GM06990 (cell line): ENCODE results near the gene ITIH1.

ENCODE experiments used
- DNase-seq: peaks from one replicate; pipeline ENCODE4 v3.0.0-alpha.2; 2011; ENCODE audit not compliant: insufficient read length; ENCODE audit errors: extremely low read depth
- H3K27me3 ChIP-seq: replicated peaks from 2 replicates; pipeline ENCODE4 v1.6.0; 2011; ENCODE audit warnings: low read length; ENCODE audit not compliant: control insufficient read depth, insufficient read depth
- H3K36me3 ChIP-seq: 2 replicates; pipeline ENCODE4 v1.5.1; 2011; ENCODE audit warnings: low read length; ENCODE audit not compliant: control insufficient read depth, insufficient read depth
- H3K4me3 ChIP-seq: replicated peaks from 2 replicates; pipeline ENCODE4 v1.5.1; 2011; ENCODE audit warnings: low read depth, mild to moderate bottlenecking, control low read depth, low read length
- TF ChIP-seq, protein P1 (sequence below): IDR thresholded peaks from 2 replicates; pipeline ENCODE4 v1.5.1; 2011; ENCODE audit warnings: low read length, control low read depth, mild to moderate bottlenecking, inconsistent platforms; ENCODE audit not compliant: insufficient read depth, poor library complexity, severe bottlenecking

The ITIH1 gene

DNA sequence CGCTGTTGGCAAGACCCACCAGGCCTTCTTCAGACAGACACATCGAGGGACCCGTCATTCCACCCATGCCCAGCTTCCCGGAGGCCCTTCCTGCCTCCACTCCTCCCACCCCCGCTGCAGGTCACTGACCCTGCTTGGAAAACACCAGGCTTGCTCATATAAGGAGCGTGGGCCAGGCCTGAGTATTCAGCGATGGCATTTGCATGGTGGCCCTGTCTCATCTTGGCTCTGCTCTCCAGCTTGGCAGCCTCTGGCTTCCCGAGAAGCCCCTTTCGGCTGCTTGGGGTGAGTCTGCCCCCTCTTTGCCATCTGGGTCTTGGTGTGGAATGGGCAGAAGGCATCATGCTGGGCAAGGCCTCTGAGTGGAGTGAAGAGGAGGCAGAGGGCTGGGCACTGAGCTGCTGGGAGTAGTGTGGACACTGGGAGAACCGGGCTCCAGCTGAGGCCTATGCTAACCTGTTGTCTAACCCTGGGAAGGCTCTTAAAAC lies 17.3 kb downstream of the ITIH1 start, which contains the start of gene ITIH3:
ITIH3 (plus strand) TSS at position 185 of the 488 bp plus-strand sequence; CDS start at position 193, 8 bp downstream.
- no peaks in the 10 kb centered on the region; the same call in 1 of the 2 replicates for H3K27me3 ChIP-seq
- DNase-seq: no peak
- no peak within 1 kb of the TSS for H3K4me3 ChIP-seq
- H3K36me3 ChIP-seq: no peaks in the 10 kb centered on the region
- TF ChIP-seq, protein P1, sequence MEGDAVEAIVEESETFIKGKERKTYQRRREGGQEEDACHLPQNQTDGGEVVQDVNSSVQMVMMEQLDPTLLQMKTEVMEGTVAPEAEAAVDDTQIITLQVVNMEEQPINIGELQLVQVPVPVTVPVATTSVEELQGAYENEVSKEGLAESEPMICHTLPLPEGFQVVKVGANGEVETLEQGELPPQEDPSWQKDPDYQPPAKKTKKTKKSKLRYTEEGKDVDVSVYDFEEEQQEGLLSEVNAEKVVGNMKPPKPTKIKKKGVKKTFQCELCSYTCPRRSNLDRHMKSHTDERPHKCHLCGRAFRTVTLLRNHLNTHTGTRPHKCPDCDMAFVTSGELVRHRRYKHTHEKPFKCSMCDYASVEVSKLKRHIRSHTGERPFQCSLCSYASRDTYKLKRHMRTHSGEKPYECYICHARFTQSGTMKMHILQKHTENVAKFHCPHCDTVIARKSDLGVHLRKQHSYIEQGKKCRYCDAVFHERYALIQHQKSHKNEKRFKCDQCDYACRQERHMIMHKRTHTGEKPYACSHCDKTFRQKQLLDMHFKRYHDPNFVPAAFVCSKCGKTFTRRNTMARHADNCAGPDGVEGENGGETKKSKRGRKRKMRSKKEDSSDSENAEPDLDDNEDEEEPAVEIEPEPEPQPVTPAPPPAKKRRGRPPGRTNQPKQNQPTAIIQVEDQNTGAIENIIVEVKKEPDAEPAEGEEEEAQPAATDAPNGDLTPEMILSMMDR: no peak

DNA sequence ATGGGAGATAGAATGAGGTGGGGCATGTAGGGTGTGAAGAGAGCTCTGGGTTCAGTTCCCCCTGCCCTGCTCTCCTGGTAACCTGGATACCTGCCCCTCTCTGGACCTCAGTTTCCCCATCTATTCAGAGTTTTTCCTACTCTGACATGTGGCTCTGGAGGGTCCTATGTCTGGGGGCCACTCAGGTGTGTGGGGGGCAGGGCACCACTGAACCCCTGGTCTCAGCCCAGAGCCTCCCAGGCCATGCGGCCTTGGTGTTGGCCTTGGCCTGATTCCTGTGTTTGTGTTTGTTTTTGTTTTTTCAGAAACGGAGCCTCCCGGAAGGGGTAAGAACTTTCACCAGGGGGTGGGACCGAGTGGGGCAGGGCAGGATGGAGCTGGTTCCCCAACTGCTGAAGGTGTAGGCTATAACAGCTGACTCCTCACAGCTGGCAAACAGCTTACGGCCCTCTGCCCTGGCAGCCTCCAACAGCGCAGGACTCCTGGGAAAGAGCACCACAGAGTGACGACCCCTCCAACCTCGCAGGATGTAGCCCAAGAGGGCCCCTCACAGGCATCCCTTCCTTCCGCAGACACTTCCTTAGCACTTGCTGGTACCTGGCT lies 18.0 kb downstream of the ITIH1 start:
- no peak for DNase-seq
- Histone ChIP-seq H3K36me3 (no peaks in the 10 kb centered on the region), H3K27me3 (no peaks in the 10 kb centered on the region; the same call in 1 of the 2 replicates), H3K4me3 (no peak overlapping the region)
- TF ChIP-seq, protein P1: no peak

DNA sequence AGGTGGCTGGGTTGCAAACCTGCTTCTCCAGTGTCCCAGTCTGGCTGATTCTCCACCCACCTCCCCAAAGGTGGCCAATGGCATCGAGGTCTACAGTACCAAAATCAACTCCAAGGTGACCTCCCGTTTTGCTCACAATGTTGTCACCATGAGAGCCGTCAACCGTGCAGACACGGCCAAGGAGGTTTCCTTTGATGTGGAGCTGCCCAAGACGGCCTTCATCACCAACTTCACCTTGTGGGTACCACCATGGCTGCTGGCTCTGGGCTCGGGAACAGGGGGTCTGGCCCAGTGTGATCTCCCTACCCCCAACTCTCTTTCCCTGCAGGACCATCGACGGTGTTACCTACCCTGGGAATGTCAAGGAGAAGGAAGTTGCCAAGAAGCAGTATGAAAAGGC lies 19.0 kb downstream of the ITIH1 start:
- Histone ChIP-seq H3K27me3 (no peaks in the 10 kb centered on the region; the same call in 1 of the 2 replicates), H3K36me3 (no peaks in the 10 kb centered on the region), H3K4me3 (no peak overlapping the region)
- DNase-seq: no peak
- TF ChIP-seq, protein P1: no peak

DNA sequence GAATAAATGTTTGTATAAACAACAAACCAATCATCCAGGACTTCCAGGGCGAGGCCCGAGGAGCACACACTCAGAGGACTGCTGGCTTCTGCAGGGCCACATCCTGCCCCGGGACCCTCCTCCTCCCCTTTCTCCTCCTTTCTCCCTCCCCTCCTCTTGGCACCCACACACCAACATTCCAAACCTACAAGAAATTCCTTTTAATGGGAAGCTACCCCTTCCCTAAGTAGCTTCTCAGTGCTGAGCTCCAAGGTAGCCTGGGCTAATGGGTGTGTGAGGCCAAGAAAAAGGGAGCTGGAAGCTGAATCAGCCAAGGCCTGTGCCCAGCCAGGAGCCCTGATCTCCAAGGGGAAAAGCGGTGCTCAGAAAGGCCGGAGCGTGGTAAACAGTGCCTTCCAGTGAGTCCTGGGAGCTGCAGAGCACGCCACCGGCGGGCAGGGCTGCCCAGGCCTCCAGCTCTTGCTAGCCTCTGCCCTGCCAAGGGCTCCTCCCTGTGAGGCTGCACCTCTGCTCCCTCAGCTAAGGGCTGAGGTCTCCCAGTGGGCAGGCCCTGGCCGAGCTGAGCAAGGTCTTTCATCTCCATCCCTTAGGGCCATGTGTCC lies 21.1 kb downstream of the ITIH1 start:
- Histone ChIP-seq H3K36me3 (no peaks in the 10 kb centered on the region), H3K27me3 (no peaks in the 10 kb centered on the region)
- DNase-seq: no peak

DNA sequence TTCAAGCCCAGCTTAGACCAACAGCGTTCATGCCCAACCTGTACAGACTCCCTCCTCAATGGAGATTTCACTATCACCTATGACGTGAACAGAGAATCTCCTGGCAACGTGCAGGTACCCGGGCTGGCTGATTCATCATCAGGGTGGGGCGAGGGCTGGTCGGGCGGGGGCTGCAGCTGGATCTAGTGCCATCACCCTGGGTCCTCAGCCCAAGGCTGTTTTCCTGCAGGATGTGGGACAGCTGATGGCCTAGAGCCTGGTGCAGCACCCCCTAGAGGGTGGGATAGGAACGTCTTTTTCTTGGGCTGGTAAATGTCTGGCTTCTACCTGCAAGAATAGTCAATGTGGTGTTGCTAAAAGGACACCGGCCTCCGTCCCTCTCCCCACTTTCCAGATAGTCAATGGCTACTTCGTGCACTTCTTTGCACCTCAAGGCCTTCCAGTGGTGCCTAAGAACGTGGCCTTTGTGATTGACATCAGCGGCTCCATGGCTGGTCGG lies 21.6 kb downstream of the ITIH1 start:
- no peak for DNase-seq
- H3K36me3 ChIP-seq: no peaks in the 10 kb centered on the region
- H3K4me3 ChIP-seq: no peak overlapping the region
- TF ChIP-seq, protein P1: peak; percentile 73
- H3K27me3 ChIP-seq: no peaks in the 10 kb centered on the region

More for the DNA sequence above, 21.1 kb downstream of the ITIH1 start:
- no peak overlapping the region for H3K4me3 ChIP-seq
- TF ChIP-seq, protein P1: no peak
